GM08714 (cell line): ENCODE measurements around the gene GIMAP6.
A peak's percentile ranks its signal among the peaks of the same experiment; 100 is the strongest.
"Not testable (repeated sequence)": the region's sequence is repeated elsewhere in the genome, so short reads cannot be mapped to it uniquely, and the experiment has no call there.

Experiments
- H3K4me3 ChIP-seq: fragments of 200-500 bp; sonication (Bioruptor generic); 2 replicates; pipeline ENCODE4 v1.5.1; 2014; ENCODE audit warnings: mild to moderate bottlenecking, low read length, inconsistent platforms
- ZNF274 ChIP-seq: IDR thresholded peaks from 2 replicates; pipeline ENCODE4 v1.6.1; 2012; ENCODE audit warnings: mild to moderate bottlenecking, low read depth, low read length

Gene GIMAP6

DNA sequence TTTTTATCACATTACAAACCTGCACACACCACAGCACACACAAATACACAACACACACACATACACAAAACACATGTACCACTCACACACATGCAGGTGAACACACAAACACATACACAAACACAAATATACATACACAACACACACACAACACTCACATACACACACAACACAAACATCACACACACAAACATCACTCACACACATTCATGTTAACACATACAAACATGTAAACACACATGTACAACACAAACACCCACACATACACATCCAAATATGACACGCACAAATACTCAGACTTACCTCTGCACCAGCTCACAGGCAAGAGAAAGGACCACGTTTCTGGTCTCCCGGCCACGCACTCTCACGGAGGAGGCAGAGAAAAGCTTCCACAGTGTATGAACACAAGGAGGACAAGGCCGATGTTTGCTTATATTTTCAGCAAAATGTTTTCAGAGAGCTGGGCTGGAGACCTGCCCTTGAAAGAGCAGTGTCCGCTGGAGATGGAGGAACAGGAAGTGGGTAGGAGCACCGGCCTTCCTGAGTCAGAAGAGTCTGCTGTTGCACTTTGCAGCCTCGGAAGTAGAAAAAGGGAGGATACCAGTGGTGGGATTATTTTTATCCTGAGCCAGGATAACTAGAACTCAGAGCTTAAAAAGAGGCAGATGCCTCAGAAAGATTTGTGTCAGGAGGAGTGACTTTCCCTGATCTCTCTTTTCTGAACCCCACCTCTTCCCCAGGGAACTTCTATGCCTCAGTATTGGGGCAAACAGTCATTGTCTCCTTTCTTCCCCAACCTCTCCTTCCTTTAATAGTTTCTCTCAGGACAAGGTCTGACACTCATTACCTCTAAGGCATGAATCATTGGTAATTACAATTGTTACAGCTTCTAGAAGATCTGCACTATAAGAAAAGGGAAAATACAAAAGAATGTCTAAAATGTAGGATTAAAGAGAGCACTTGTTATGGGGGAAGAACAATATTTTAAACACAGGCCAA is at the start of gene GIMAP6:
GIMAP6 (minus strand) TSS at position 520 of the 999 bp plus-strand sequence. CDS start 2,243 bp downstream, outside the sequence.
- no peak for TF ChIP-seq ZNF274

DNA sequence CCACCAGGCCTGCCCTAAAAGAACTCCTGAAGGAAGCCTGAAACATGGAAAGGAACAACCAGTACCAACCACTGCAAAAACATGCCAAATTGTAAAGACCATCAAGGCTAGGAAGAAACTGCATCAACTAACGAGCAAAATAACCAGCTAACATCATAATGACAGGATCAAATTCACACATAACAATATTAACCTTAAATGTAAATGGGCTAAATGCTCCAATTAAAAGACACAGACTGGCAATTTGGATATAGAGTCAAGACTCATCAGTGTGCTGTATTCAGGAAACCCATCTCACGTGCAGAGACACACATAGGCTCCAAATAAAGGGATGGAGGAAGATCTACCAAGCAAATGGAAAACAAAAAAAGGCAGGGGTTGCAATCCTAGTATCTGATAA is 48.2 kb upstream of the GIMAP6 start:
- not testable (repeated sequence) for H3K4me3 ChIP-seq

More for the DNA sequence above, at the start of gene GIMAP6:
- H3K4me3 ChIP-seq: peak within 1 kb of the TSS; percentile 91

DNA sequence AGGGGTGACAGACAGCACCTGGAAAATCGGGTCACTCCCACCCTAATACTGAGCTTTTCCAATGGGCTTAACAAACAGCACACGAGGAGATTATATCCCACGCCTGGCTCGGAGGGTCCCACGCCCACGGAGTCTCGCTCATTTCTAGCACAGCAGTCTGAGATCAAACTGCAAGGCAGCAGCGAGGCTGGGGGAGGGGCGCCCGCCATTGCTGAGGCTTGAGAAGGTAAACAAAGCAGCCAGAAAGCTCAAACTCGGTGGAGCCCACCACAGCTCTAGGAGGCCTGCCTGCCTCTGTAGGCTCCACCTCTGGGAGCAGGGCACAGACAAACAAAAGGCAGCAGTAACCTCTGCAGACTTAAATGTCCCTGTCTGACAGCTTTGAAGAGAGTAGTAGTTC is 46.4 kb upstream of the GIMAP6 start:
- H3K4me3 ChIP-seq: not testable (repeated sequence)

GRCh38 chr7:150676854-150677253 is 44.7 kb upstream of the GIMAP6 start:
- not testable (repeated sequence) for H3K4me3 ChIP-seq

GRCh38 chr7:150676276-150676675 is 44.1 kb upstream of the GIMAP6 start:
- not testable (repeated sequence) for H3K4me3 ChIP-seq

DNA sequence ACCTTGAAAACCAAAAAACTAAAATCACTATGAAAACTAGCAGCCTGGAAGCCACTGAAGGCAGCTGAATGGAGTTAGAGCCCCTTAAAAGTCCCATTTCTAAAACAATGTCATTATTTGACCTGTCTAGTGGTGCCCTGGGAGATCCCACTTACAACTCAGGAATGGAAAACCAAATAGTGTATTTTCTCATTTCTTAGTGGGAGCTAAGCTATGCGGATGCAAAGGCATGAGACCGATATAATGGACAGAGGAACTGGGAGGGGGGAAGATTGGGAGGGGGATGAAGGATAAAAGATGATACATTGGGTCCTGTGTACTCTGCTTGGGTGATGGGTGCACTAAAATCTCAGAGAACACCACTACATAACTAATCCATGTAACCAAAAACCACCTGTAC is 43.5 kb upstream of the GIMAP6 start:
- no peak overlapping the region for H3K4me3 ChIP-seq
- TF ChIP-seq ZNF274: no peak

- H3K4me3 ChIP-seq: not testable (repeated sequence)
Observed at GRCh38 chr7:150671798-150672585, 39.8 kb upstream of the GIMAP6 start.

DNA sequence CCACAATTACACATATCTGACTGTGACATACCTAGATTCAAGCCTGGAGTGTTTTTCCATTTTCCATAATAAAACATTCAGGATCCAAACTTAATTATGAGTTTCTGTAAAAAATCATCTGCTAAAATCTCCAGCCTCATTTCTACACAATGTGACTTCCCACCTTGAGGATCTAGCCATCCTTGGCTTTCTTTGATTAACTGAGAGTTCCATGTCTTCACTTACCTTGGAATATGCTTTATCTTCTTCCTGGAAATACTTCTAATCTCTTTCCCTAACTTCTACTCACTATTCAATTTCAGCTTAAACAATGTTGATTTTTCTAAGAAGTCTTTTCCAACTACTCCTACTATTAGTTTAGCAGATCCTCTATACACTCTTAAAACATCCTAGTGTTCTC is 36.8 kb upstream of the GIMAP6 start:
- no peak overlapping the region; the same call in 1 of the 2 replicates for H3K4me3 ChIP-seq
- TF ChIP-seq ZNF274: no peak

DNA sequence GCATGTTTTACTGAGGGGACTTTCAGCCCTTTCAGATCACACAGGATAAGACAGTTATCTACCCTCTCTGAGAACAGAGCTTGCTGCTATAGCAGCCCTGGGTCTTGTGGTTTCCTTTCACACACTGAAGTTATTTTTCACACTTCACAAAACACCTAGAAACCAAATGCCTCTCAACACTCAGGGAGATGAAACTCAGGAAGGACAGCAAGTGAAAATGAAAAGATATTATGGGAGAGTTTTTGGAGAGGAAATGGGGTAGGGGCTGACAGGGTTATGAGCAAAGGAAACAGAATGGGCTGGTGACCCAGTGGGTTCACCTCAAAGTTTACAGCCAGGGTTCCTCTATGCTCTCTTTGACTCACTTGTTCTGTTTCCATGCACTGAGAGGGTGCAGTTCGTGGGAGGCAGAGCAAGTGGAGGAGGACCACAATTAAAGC is 36.3 kb upstream of the GIMAP6 start:
- peak overlapping the region; percentile 35; the same call in 1 of the 2 replicates for H3K4me3 ChIP-seq
- TF ChIP-seq ZNF274: no peak

DNA sequence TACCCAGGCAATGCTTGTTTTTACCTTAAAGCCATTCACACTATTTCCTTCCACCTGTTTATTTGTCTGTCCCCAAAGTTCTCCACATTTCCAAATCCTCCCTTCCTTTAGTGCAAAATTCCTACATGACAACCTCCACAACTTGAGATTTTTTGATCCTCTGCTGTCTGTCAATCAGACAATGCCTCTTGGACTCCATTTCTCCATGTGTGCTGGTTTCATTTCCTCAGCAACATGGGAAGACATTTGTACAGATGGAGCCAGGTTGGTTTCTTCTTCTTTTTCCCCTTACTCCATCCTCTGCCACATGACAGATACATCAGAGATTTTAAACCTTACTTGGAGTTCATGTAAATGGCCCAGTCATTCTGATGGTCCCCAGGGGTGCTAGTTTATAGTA is 34.2 kb upstream of the GIMAP6 start:
- H3K4me3 ChIP-seq: no peak overlapping the region
- no peak for TF ChIP-seq ZNF274

DNA sequence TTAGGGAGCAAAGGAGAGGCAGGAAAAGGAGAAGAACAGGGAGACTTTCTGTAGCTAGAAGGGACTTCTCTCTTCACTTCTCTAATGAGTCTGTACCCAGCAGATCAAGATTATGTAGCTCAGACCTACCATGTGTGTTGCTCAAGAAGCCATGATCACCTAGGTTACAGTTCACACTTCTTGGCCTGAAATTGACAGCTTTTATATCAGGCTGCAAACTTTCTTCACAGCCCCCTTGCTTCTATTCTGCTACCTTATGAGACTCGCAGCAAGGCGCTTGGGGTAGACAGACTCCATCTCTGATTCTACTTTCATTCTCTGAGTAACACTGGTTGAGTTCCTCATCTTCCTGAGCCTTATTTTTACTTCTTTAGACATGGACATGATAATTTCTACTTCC is 33.7 kb upstream of the GIMAP6 start:
- no peak overlapping the region for H3K4me3 ChIP-seq
- no peak for TF ChIP-seq ZNF274

DNA sequence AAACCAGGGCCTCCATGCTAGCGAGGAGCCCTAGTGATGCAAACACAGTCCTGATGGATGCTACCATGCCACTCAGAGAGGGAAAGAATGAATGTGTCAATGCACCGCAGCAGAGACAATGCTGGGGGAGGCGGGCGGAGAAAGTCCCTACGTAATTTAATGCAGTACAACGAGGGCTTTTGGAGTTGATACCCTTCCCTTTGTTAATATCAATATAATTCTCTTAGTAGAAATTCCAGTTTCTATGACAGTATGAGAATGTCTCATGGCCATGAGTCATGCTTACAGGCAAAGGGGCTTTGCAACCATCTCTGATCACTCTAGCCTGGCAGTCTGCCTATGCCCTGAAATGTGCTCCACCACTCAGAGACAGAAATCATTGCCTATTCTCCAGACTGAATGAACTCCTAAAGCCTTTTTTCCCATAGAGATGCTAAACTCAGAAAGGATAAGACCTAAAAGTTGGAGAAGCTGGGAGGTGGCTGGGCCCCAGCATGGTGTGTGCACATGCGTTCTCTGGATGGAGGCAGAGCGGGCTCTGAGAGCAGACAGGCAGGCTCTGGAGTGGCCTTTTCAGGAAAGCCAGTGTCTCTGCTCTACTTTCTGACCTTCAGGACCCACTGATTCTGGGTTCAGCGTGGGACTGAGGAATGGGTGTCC is 33.0 kb upstream of the GIMAP6 start:
- no peak for TF ChIP-seq ZNF274
- H3K4me3 ChIP-seq: no peak overlapping the region

DNA sequence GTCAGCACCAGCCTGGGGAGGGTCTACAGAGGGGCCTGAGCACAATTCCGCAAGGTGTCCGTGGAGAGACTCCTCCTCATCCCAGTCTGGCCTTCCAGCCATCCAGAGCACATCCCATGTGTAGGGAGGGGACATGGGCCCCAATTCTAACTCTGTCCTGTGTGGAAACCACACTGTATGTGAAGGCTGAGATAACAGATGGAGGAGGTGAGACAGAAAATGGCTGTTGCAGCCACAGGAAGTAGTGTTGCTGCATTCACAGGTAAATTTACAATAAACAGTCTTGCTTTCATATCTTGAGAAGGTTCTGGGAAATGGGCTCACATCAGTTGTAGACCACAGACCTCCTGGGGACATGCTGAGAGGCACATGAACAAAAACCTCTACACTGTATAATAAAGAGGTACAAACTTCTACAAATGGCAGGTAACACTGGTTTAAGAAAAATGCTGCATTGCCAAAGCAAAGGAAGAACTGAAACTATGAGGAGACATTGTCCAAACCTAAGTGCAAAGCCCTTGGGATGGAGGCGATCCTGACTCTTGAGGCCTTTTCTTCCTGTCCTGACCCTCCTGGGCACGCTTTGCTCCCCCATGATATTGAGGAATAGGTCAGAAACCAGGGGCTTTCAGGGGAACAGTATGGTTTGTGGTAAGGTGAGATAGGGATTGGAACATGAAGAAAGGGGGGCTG is 31.8 kb upstream of the GIMAP6 start:
- TF ChIP-seq ZNF274: no peak
- H3K4me3 ChIP-seq: no peak overlapping the region

GRCh38 chr7:150662821-150663220 is 30.6 kb upstream of the GIMAP6 start:
- not testable (repeated sequence) for H3K4me3 ChIP-seq
